DND-41 (cell line): ENCODE results near the gene ZC3H10.

ENCODE experiments used
- CTCF ChIP-seq: IDR thresholded peaks from 2 replicates; pipeline ENCODE4 v1.5.1; 2012; ENCODE audit warnings: borderline replicate concordance, low read length, moderate library complexity, mild to moderate bottlenecking; ENCODE audit not compliant: poor library complexity, severe bottlenecking; ENCODE audit errors: extremely low read depth
- EZH2 ChIP-seq: IDR thresholded peaks from 3 replicates; pipeline ENCODE4 v1.6.1; 2012; ENCODE audit warnings: borderline replicate concordance, low read depth, mild to moderate bottlenecking, moderate library complexity, low read length, inconsistent platforms; ENCODE audit not compliant: severe bottlenecking

- TF ChIP-seq CTCF: no peak
- no peak for TF ChIP-seq EZH2
Observed at GRCh38 chr12:56071648-56072047, 46.4 kb upstream of the ZC3H10 start.
